ENCODE results near the gene KCTD18.

Gene KCTD18

DNA sequence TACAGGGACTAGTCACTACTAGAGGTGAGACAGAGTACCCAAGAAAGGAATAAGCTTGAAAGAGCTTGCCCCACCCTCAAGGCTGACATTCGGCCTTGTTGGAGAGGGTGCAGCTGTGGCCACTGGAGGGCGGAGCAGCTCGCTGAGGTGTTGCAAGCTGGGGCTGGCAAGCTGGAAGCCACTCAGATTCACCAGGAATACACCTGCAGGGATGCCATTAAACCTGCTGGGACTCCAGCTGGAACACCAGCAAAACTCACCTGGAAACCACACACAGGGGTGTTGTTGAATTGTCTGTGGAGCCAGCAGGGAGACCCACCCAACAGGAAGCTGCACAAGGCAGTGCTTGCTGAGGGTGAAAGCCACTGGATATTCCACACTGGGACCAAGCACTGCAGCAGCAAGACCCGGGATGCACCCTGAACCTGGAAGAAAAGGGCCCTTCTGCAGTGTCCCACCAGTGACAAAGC lies 26.1 kb downstream of the KCTD18 start:
- DNase-seq = no peak

DNA sequence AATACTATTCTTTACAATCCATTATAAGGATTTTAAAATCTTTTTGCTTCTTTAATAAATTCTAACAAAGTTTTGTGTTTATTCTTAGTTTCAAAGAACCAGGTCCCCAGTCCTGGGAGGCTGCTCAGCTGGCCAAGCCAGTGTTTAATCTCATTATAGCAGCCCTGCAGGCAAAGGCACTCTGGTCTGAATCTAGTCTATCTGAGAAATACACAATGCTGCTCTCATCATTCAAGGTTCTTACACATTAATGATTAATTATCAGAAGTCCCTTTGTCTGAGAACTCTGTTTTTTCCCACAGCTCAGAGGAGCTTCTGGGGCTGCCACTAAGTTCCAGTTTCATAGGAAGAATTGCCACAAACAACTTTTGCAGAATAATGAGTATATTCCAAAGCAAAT lies 27.7 kb downstream of the KCTD18 start:
- no peak for DNase-seq

DNA sequence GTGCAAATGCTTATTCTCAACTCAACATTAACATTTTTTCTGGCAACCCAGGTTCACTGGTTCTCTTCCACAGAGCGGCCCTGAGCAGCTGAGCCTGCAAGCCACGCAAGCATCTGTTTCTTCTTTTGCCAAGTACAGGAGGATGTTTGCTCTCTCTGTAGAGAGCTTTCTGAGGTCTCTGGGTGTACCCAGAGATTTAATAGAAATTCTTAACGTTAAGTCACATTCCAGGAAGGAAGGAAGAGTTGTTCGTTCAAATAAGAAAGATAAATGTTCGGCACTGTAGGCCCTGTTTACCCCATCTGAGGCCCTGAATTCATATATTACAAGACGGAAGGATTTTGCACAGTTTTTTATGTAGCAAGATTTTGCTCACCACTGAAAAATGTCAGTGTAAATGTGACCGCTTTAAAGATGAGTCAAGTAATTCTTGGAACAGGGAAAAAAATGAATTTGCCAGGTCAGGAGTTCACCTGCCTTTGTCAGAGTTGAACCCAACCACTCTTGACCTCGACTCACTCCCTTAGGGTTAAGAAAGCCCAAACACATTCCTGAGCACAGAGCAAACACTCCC lies 30.1 kb downstream of the KCTD18 start:
- no peak for DNase-seq

DNA sequence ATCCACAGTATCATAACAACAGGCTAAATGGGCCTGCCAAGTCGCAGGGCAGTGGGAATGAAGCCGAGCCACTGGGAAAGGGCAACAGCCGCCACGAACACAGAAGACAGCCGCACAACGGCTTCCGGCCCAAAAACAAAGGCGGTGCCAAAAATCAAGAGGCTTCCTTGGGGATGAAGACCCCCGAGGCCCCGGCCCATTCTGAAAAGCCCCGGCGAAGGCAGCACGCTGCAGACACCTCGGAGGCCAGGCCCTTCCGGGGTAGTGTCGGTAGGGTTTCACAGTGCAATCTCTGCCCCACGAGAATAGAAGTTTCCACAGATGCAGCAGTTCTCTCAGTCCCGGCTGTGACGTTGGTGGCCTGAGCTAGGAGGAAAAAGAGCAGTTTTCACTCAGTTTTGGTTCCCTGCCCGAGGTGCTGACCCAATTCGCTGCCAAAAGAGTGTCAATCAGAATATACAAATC lies 32.2 kb downstream of the KCTD18 start:
- DNase-seq = no peak

DNA sequence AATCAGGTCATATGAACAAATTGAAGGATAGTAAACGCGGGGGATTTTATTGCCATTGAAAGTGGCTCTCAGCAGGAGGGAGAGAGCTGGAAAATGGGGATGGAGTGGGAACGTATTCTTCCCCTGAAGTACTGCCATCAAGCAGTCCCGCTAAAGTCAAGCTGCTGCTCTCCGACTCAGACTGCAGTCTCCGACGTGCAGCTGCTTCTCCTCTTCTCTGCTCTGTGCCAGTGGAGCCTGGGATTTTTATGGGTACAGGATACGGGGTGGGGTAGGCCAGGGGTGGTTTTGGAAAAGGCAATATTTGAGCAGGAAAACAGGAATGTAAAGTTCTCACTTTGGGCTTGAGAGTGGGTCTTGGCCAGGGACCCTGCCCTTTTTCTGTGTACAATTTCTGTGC lies 33.0 kb downstream of the KCTD18 start:
- no peak for DNase-seq

DNA sequence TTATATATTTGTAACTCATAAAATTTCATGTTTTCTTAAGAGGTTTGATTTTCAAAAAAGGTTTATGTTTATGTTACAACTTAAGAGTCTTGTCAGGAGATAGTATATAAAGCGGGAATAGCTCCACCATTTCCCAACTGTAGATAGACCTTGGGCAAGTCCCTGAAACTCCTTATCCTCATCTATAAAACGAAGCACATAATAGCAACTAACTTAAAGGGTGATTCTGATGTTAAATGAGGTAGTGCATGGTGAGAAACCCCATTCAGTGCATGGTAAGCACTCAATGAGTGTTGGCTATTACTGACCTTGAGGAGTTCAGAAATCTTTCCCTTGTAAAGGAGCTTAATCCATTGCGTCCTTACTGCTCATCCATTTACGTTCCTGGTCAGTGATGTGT lies 34.1 kb downstream of the KCTD18 start:
- no peak for DNase-seq

DNA sequence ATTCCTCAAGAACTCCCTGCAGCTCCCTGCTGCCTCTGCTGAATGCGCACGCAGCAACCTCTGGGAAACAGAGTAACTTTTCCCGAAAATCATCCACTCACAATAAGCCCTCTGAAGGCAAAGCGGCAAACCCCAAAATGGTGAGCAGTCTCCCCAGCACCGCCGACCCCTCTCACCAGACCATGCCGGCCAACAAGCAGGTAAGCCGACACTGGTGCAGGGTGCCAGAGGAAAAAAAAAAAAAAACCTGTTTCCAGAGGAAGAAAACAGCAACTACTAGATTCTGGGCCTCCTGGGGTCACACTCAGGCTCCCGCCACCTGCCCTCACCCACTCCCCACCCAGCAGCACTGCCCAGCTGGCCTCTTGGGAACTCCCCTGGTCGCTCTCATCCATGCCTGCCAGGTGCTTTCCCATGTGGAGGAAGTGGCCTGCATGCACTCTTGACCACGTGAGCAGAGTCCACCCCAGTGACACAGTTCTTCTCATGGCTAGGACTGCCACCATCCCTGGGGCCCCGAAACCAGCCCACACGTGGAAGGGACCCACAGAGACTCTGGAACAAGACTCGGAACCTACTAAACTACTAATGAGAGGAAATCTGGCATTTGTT lies 36.9 kb downstream of the KCTD18 start:
- no peak for DNase-seq

DNA sequence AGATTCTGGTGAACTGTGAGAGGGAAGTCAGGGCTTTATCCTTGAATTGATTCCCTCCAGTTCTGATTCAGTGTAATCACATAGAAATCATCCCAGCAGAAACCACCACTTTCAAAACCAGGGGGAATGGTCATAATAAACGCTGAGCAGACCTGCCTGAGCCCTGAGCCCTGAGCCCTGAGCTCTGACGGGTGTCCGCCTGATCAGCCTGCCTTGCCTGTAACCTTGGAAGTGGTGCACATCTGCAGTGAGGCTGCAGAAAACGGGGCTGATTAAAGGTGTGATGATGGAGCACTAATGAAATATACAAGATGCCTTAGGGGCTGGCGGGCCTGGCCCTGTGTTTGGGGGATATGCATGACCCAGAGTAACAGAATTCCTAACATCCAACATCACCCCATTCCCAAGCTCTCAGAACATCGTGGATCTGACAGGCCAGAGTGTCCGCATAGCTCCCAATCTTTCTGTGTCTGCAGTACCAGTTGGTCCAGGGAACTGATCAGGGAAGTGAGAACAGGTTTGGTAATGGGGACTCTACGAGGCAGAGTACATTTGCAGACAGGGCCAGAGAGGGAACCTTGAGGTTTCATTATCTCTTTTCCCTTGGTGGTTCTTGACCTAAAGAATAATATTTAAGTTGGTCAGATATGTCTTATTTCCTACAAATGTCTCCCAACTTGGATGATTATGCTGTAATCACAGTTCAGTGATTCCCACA lies 37.8 kb downstream of the KCTD18 start:
- no peak for DNase-seq

DNA sequence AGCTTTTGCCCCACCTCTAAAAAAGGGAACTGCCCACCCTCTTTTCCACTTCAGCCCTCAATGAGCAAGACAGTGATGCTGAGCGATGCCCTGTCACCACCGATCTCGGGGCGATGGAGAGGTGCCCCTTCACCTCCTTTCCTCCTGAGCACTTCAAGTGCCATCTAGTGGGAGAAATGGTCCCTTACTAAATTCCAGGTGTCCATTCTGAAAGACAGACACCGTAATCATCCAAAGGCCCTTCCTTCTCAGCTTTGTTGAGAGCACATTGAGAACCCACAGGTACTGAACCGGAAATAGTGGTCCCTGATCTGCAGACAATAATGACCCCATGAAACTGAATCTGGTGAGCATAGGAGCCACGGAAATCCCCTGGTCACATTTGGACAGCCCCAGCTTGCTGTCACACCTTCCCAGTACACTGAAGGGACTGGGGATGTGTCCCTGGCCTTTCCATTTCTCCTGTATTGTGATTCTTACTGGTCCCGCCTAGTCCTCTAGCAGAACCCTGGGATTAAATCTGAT lies 38.5 kb downstream of the KCTD18 start:
- DNase-seq = peak; percentile 28

DNA sequence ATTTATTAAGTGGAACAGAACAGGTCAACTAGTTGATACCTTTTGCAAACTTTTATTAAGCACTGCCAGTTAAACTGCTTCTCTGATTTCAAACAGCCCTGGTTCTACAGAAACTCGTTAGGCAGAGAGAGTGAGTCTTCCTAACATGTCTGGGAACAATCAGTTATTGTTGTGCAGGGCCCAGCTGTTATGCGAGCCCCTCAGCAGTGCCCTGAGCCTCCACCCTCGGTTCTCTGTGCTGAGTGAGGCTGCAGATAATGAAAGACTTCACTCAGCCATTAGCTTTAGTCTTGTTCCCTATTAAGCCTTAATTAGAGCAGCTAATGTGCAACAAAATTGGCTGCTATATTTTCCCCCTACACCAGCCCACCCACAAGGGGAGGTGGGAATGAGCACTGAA lies 39.6 kb downstream of the KCTD18 start:
- DNase-seq = no peak

DNA sequence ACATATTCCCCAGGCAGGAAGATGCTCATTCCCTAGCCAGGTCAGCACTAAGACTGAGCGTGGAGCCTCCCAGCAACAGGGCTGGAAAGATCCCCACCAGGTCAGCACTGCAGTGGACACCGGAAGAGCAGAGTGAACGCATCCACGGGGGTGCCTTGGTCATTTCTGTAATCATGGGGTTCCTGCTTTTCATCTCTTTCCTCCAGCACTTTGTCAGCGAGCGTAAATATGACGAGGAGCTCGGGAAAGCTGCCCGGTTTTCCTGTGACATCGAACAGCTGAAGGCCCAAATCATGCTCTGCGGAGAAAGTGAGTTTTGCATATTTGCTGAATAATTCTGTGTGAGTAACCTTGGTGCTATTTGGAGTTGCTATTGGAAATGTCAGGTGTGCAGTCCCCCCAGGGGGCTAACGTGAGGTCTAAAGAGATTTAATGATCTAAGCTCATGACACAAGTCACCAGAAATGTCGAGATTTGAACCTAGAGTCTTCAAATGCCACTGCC lies 40.1 kb downstream of the KCTD18 start:
- no peak for DNase-seq

DNA sequence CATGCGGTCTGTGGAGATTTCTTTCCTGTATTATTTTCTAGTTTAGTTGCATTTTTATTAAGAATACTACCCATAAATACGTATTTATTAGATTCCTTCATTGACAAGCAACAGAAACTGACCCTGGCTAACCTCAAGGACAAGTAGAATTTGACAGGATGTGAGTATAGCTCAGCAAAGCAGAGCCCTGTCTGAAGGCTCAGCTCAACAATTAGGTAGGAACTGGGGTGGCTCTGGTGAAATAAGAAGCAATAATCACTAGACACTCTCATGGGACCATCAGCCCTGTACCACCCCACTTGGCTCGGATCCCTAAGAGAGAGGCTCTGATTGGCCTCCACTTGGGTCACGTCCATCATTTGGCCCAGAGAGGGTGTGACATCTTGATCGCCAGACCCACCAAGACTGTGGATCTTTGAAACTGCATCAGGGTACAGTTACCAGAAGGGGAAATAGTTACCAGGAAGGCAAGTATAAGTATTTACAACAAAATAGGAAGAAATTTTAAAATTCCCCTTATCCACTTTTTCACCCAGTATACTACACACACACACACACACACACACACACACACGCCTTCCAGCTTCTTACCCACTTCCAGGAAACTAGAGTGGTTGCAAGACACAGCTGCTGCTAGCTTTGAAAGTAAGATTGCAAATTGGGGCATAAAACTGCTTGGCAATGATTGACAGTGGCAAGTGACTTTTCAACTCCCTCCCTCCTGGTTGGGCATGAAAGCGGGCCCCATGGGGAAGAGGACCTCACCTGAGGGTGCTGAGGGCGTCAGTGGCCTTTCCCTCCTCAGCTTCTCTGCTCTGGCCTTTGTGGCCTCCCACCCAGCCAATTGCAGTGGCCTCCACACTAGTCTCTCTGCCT lies 41.8 kb downstream of the KCTD18 start:
- DNase-seq = no peak

DNA sequence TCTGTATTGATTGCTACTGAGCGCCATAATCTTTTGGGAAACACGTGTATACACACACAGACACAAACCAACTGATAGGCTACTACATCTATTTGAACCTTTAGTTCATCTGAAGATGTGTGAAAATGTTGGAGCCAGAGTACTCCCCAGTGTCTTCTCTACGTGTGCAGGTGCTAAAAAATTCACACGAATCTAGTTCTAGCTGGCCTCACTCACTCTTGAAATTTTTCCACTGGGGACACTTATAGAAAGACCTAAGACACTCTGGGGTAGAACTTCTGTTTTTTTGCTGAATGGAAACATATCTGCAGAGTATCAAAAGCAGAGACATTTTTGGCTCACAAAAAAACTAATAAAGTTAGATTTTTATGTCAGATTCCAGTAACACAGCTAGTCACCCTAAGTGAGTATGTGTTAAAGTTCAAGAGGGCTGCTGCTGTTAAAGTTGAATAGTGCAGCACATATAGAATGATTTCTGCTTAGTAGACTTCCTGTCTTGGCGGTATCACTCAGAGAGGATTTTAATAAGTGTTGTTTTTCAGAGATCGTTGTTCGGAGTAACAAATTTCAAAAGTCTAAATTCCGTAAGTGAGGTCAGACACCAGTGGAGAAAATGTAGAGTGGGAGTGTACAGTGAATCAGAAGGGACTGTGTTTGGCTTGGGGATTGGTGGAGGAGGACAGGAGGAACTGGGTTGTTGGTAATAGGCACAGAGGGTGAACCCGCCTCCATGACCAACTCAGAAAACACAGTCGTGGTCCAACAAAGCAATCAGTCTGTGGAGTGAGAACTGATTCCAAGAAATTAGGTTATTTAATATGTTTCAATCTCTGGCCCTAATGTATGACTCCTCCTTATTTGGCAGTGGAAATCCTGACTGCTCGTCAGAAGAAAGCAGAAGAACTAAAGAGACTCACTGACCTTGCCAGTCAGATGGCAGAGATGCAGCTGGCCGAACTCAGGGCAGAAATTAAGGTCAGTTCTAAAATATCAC lies 43.1 kb downstream of the KCTD18 start:
- no peak for DNase-seq

DNA sequence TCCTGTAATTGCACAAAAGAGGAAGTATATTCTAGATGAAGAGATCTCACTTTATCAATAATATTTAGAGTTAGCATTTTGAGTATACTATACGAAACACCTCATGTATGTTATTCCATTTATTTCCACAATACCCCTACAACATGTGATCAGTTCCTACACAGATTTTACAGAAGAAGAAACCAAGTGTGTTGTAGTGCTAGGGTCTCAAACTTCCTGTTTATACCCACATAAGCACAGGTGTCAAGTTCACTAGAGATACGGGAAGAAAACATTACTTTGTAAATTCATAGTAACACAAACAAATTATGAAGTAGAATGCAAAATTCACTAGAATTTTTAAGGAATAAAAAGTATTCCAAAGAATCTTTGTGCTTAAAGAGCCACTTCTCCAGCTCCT lies 46.4 kb downstream of the KCTD18 start:
- DNase-seq = no peak

DNA sequence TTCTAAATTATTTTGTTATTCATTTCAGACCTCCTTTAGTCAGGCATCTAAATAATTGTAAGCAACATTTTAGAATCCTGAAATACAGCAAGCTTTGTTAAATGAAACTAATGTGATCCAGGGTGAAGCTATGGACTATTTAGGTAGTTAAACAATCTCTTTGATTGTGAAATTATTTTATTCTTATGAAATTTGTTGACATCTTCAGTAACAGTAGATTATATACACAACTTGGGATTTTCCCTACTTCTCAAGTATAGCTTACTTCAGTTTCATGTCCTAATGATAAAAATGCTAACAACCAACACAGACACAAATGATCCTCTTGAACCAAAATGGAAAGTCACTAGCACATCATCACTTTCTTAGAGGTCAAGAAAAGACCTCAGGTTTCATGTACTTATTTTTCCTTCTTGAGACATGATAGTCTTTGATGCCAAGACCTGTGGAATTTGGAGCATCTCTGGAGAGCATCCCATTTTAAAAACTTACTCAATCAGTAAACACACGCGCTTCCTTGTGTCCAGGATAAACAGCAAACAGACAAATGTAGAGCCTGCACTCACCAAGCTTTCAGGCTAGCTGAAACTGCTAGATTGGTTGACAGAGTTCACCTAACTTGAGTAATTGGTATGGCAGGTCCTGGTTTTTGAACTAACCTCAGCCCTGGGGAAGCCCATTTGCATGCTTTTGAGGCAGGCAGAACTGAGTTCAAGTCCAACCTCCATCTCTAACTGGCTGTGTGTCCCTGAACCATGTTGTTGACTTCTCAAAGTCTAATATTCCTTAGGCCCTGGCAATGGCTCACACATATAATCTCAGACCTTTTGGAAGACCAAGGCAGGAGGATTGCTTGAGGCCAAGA lies 47.8 kb downstream of the KCTD18 start:
- no peak for DNase-seq

DNA sequence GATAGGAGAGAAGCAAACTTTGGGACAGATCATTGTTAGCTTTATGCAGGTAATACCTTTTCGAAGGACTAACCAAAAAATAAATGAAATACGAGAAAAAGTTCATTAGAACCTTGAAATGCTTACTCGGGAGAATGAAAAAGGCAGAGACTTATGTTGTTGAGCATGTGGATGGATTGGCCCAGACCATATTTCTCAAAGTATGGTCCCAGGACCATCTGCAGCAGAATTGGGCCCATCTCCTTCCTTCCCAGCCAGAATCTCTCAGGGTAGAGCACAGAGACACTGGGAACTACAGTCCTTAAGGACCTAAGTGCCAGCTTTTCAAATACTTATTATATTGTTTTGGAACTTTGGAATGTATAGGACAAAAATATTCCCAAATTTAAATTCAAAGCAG lies 50.8 kb downstream of the KCTD18 start:
- no peak for DNase-seq

DNA sequence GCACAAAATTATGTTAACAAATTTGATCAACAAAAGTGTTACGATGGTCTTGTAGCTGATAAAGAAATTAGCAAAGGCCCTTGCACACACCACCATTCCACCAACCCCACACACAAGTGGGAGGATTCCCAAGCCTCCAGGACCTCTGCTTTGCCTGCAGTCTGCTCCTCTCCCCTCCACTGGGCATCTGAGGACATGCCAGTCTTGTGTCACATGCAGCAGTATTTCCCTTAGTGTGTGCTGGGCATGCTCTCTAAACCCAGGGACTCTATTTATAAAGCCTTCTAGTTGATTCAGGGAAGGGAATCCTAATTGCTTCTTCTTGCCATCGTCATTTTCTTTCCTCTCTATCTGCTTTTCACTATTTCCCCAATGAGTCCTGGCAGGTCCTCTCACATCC lies 53.3 kb downstream of the KCTD18 start:
- DNase-seq = no peak

DNA sequence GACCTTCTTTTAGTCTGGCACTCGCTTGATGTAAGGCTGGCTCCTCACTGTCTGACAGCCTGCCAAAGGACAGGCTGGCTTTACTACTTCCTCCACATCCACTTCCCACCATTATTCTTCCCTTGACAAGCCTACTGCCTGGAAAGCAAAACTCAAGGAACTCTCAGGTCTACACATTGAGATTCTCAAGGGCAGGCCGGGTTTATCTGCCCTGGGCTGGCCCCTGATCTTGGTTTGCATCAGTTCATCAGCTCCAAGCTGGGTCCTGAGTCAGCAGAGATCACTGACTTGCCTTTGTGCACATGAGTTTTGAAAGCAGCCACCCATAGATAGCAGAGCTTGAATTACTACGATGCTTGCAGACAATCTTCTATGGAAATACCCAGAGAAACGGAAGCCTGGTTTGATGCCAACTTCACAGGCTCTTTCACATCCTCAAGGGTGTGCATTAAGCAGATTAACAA lies 53.9 kb downstream of the KCTD18 start:
- DNase-seq = no peak

DNA sequence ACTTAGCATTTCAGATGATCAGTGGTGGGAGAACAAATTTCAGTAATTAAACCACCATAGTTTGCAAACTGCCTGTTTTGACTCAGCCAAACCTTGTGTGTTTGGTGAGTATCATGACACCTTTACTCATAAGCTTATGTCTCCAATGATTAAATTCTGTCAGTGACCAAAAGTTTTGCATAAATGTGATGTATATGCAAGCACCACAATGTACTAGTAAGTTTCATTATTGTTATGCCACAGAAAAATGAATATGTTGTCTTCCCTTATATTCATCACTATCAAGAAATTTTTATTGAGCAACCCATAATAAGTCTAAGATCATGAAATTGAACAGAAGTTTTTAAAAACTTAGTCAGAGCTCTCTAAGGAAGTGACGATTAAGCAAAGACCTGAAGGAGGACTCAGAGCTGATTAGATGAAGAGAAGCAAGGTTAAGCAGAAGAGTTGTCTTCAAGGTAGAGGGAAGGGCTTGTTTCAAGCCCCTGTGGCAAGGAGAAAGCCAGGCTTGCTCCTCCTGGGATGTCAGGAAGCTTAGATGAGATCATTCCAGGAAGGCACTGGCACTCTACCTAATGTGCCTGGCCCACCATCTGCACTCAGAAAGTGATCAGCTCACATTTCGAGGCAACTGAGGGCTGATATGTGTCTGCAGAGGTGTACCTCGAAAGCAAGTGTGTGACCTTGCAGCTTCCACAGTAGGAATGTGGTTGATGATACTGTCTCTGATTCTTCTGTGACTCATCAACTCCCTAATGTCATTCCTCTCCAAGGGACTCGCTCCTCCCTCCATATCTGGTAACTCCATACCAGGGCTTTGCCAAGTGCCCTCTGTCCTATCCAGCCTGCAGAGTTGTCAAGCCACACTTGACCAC lies 54.7 kb downstream of the KCTD18 start:
- no peak for DNase-seq
